HPDE6-E6E7 (cell line): ENCODE data around the gene IFNL3.
"Not testable (repeated sequence)": the region's sequence is repeated elsewhere in the genome, so short reads cannot be mapped to it uniquely, and the experiment has no call there.

Source experiments
- DNase-seq: peaks from one replicate; pipeline ENCODE4 v3.0.0; 2011; ENCODE audit warnings: missing footprints; ENCODE audit errors: extremely low spot score

Gene IFNL3

GRCh38 chr19:39253374-39254149 lies 8.8 kb upstream of the IFNL3 start:
- no peak for DNase-seq

GRCh38 chr19:39252458-39252857 lies 7.7 kb upstream of the IFNL3 start:
- no peak for DNase-seq

GRCh38 chr19:39251846-39252245 lies 7.0 kb upstream of the IFNL3 start:
- DNase-seq, result no peak

GRCh38 chr19:39251081-39251480 lies 6.3 kb upstream of the IFNL3 start:
- DNase-seq, result no peak

GRCh38 chr19:39248806-39249205 lies 4.0 kb upstream of the IFNL3 start, which contains the start of gene IFNL4:
Gene IFNL4 (minus strand): TSS chr19:39248856.
- no peak for DNase-seq

- DNase-seq, result no peak
These were observed 3.2 kb upstream of the IFNL3 start for GRCh38 chr19:39247701-39248664.

- DNase-seq, result no peak
These were observed 2.3 kb upstream of the IFNL3 start for GRCh38 chr19:39246951-39247669.

GRCh38 chr19:39245166-39245565 lies 360 bp upstream of the IFNL3 start:
- not testable (repeated sequence) for DNase-seq

GRCh38 chr19:39243741-39244140 lies 1.1 kb downstream of the IFNL3 start:
- DNase-seq, result not testable (repeated sequence)

GRCh38 chr19:39240421-39240820 lies 4.4 kb downstream of the IFNL3 start:
- DNase-seq, result no peak

GRCh38 chr19:39238944-39239343 lies 5.9 kb downstream of the IFNL3 start:
- DNase-seq, result no peak

- DNase-seq, result no peak
These were observed 6.6 kb downstream of the IFNL3 start for GRCh38 chr19:39238209-39238608.

GRCh38 chr19:39237200-39238184 lies 7.3 kb downstream of the IFNL3 start:
- peak; percentile 22 for DNase-seq

- no peak for DNase-seq
These were observed 8.3 kb downstream of the IFNL3 start for GRCh38 chr19:39236527-39236926.

GRCh38 chr19:39232708-39233107 lies 12.1 kb downstream of the IFNL3 start:
- no peak for DNase-seq

- no peak for DNase-seq
These were observed 14.6 kb downstream of the IFNL3 start for GRCh38 chr19:39230096-39230764.

- DNase-seq, result no peak
These were observed 19.9 kb downstream of the IFNL3 start for GRCh38 chr19:39224910-39225309.

GRCh38 chr19:39223703-39224279 lies 21.0 kb downstream of the IFNL3 start:
- DNase-seq, result peak; percentile 48

- DNase-seq, result not testable (repeated sequence)
These were observed 25.7 kb downstream of the IFNL3 start for GRCh38 chr19:39219108-39219507.
